Tongue (tissue), 2 donors: ENCODE measurements around the gene ECM1. TPM values are rescaled to one million over a fixed set of nuclear protein-coding genes. Genes with fewer than 3 reads are reported as not detected.

Experiments used
- DNase-seq: peaks from one replicate; pipeline ENCODE4 v3.0.0-alpha.2; 2015
- total RNA-seq: library from RNA; depleted of rRNA; stranded (reverse); fragments of >200 nt; gene quantifications from one replicate; pipeline ENCODE4 v1.2.3, GENCODE V29; 2014

The ECM1 gene
- 19.3 TPM for total RNA-seq

GRCh38 chr1:150507912-150508864, at the start of gene ECM1:
TSS of gene ECM1 (plus strand) at chr1:150508109. CDS start at chr1:150508210, 101 bp downstream.
- no peak for DNase-seq

DNA sequence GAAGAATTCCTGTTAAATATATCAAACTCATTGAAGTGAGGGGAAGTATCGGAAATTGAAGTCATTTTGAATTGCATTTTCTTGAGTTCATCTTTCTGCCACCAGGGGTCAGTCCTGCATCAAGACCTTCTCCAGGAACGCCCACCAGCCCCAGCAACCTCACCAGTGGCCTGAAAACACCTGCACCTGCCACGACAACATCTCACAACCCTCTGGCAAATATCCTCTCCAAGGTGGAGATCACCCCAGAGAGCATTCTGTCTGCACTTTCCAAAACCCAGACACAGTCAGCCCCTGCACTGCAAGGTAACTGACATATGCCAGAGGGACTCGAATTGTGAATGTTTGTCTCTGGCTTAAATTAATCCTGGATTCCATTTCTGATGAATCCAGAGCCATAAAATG, 43.5 kb upstream of the ECM1 start:
- DNase-seq = peak; percentile 81

- DNase-seq = no peak
Observed at GRCh38 chr1:150466964-150467363, 40.9 kb upstream of the ECM1 start.

GRCh38 chr1:150469291-150469690, 38.6 kb upstream of the ECM1 start:
- no peak for DNase-seq

GRCh38 chr1:150472601-150473200, 35.2 kb upstream of the ECM1 start:
- DNase-seq = no peak

GRCh38 chr1:150473659-150474058, 34.2 kb upstream of the ECM1 start:
- DNase-seq = no peak

GRCh38 chr1:150474869-150475268, 33.0 kb upstream of the ECM1 start:
- no peak for DNase-seq

GRCh38 chr1:150476754-150477153, 31.2 kb upstream of the ECM1 start:
- DNase-seq = no peak

DNA sequence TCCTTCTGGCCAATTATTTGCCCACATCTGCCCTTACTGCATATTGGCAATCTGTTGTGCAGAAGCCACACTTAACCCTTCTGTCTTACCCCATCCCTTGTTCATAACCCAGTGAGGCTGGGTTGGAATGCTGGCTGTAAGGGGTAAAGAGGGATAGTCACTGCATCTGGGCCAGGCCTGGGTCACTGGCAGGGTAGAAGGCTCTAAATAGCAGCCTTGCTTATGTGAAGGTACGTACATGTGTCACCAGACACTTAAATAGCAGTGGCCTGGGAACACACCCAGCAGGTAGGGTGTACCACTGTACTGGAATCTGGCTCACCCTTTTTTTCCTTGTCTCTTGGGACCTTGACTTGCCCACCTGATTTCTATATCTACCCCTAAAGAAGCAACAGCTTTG, 30.6 kb upstream of the ECM1 start:
- DNase-seq = no peak

GRCh38 chr1:150477733-150478132, 30.2 kb upstream of the ECM1 start:
- DNase-seq = no peak

- no peak for DNase-seq
Observed at GRCh38 chr1:150479370-150479769, 28.5 kb upstream of the ECM1 start.

- no peak for DNase-seq
Observed at GRCh38 chr1:150479927-150480352, 28.0 kb upstream of the ECM1 start.

- DNase-seq = no peak
Observed at GRCh38 chr1:150484431-150484830, 23.5 kb upstream of the ECM1 start.

GRCh38 chr1:150484861-150485260, 23.0 kb upstream of the ECM1 start:
- DNase-seq = peak; percentile 12

DNA sequence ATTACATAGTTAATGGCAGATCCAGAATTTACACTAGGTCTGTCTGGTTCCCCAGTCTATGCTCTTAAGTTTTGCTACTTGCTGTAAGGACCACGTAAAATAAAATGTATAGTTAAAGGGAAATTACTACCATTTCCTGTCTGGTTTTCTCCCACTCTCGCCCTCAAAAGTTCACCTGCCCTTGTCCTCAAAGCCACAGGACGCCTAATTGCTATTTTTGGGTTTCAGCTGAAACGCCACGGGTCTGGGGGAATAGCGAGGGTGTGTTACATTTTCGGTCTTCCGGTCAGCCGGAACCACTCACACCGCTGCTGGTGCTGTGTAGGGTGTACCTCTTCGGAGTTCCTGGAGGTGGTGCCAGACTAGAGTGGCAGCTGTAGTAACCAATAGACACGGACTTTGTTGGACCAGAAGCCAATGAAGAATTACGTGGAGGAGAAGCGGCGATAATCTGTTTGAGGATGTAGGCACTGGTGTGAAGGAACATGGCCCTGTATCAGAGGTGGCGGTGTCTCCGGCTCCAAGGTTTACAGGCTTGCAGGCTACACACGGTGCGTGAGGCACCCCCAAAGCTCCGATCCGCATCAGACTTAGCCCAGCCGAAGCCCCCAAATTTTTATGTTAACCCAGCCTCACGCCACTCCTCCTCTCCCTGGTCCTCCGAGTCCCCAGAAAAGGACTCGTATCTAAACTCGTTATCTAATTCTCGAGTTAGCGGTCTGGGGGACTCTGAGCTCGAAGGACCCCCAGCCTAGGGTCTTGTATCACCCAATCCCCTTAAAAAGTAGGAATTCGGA, 20.7 kb upstream of the ECM1 start, which contains the start of gene TARS2:
TSS of gene TARS2 (plus strand) at position 454 of the 797 bp plus-strand sequence. CDS start at position 486, 32 bp downstream.
- peak; percentile 99 for DNase-seq

- DNase-seq = no peak
Observed at GRCh38 chr1:150487763-150488115, 20.2 kb upstream of the ECM1 start.

DNA sequence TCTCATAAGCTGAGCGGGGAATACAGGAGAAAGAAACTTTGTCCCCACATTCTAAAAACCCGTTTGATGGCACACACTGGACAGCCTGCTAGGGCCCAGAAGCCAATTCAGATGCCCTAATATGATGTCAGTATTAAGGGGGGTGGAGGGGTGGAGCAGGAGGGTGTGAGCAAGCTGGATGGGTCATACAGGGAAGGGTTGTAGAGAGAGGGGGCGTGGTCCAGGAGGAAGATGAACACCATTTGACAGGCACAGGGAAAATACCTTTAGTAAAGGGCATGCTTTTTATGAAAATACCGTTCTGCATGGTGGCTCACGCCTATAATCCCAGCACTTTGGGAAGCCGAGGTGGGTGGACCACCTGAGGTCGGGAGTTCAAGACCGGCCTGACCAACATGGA, 14.7 kb upstream of the ECM1 start:
- DNase-seq = no peak

- DNase-seq = no peak
Observed at GRCh38 chr1:150498342-150498741, 9.6 kb upstream of the ECM1 start.

DNA sequence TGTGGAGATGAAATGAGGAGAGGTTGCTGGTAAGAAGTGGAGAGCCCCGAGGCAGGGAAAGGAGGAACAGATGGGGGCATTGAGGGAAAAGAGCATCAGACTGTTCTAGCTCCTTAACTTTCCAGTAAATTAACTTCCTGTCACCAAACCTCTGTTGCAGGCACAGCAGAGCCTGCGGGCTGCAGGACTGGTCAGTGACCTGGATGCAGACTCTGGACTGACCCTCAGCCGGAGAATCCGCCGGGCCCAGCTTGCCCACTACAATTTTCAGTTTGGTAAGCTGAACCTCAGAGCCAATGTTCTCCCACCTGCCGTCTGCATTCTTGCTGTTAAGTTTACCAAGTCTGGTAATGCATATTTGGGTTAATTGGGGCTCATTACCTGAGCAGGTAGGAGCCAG, 2.5 kb upstream of the ECM1 start:
- no peak for DNase-seq

GRCh38 chr1:150508982-150509381, 1.1 kb downstream of the ECM1 start:
- no peak for DNase-seq

DNA sequence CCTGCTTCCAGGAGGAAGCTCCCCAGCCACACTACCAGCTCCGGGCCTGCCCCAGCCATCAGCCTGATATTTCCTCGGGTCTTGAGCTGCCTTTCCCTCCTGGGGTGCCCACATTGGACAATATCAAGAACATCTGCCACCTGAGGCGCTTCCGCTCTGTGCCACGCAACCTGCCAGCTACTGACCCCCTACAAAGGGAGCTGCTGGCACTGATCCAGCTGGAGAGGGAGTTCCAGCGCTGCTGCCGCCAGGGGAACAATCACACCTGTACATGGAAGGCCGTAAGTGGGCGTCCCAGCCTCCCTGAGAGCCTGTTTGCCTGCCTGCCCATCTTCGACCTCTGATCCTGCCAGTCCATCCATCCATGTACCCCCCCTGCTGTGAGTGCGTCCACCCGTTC, 3.6 kb downstream of the ECM1 start:
- DNase-seq = no peak

- DNase-seq = no peak
Observed at GRCh38 chr1:150511985-150512660, 4.2 kb downstream of the ECM1 start.
